ENCODE data around the gene CLRN3.
A peak's percentile ranks its signal among the peaks of the same experiment; 100 is the strongest.

CLRN3 gene

GRCh38 chr10:127919418-127920271, 26.9 kb upstream of the CLRN3 start:
- DNase-seq (ENCODE audit: low spot score), result no peak

GRCh38 chr10:127918572-127918971, 25.8 kb upstream of the CLRN3 start:
- DNase-seq (ENCODE audit: low spot score), result no peak

- no peak for DNase-seq (ENCODE audit: low spot score)
These were observed 24.1 kb upstream of the CLRN3 start for GRCh38 chr10:127916826-127917225.

DNA sequence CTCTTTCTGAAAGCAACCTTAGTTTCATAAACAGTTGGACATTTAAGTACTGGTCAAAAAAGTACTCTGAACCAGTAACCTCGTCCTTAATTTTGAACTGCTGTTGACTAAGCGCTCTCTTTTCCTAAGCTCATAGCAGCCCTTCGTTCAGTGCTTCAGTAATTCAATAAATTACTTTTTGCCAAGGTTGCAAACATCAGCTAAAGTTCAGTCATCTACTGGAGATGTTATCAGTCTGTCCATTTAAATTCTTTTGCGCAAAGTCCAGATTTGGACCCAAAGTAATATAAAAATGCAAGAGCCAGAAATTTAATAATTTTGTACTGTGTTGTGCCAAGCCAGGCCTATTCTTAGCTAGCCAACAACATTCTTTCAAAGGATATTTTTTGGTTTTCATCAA, 22.6 kb upstream of the CLRN3 start:
- DNase-seq (ENCODE audit: low spot score), result no peak

- no peak for DNase-seq (ENCODE audit: low spot score)
These were observed 20.6 kb upstream of the CLRN3 start for GRCh38 chr10:127913368-127913759.

DNA sequence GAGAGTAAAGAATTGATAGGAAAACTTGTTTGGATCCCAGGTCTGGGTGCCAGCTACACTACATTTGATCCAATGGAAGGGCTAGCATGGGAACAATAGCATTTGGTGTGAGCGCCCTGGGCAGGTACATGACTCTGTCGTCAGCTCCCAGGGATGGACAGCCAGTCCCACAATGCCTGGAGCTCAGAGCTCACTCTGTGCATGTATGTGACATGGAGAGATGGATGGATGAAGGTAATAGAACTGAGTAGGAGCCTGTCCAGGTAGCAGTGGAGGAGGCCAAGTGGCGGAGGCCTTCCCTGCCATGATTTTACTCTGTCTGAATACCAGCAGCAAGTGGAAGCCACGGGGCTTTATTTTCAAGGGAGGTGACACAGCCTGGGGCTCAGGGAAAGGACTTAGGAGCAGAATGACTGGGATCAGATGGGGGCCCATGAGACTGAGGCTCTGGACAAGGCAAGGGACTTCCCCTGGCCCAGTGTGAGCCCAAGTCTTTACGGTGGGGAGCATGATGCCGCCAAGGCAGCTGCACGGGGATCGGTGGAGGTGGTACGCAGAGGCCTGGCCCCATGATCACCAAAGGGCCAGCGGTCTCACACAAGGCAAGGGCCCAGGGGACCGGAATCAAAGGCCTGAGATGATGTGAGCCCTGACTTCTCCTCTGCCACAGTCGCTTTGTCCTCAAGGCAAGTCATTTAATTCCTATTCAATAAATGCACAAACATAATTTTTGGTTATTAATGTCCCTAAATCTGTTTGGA, 20.0 kb upstream of the CLRN3 start:
- no peak for DNase-seq (ENCODE audit: low spot score)

DNA sequence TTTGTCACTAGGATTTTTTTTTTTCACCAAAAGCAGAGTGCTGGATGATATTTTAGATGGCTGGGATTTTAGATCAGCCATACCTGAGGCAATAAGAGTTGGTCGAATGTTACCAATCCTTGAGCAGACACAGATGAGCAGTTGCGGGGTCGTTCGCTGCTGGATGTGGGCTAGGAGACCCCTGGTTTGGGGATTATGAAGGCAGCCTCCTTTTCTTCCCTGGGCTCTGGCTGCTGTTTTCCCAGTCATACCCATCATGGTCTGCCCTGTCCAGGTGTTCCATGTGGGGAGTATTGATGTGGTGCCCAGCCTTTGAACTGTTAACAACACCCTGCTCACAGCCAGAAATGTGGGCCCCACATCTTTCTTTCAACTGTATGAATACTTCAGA, 19.1 kb upstream of the CLRN3 start:
- DNase-seq (ENCODE audit: low spot score), result no peak

- no peak for DNase-seq (ENCODE audit: low spot score)
These were observed 18.6 kb upstream of the CLRN3 start for GRCh38 chr10:127911218-127911866.

DNA sequence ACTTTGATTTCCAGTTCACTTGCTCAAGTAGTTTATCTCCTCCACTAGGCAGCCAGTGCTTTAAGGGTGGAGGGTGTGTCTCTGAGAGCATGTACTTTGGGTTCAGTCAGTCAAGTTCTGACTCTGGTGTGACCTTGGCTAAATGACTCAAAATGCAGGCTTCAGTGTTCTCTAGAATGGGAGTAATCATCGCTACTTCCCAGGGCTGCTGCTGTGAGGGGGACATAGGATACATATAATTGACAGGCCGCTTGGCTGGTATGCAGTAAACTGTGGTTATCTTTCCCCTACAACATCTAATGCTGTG, 17.7 kb upstream of the CLRN3 start:
- DNase-seq (ENCODE audit: low spot score), result no peak

- no peak for DNase-seq (ENCODE audit: low spot score)
These were observed 17.1 kb upstream of the CLRN3 start for GRCh38 chr10:127909716-127910463.

DNA sequence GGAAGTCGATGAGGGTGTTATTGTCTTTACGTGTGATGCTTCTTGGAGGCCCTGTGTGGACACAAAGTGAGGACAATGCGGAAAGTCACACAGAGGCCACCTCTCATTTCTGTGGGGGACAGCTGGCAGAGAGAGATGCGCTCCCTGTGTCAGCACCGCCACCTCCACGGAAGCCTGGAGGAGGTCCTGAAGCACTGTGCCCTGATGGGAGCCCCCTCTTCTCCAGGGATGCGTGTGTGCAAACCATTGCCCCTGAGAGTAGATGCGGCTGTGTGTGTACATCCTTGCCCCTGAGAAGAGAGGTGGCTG, 16.2 kb upstream of the CLRN3 start:
- no peak for DNase-seq (ENCODE audit: low spot score)

- no peak for DNase-seq (ENCODE audit: low spot score)
These were observed 15.6 kb upstream of the CLRN3 start for GRCh38 chr10:127908106-127908958.

- no peak for DNase-seq (ENCODE audit: low spot score)
These were observed 14.8 kb upstream of the CLRN3 start for GRCh38 chr10:127907411-127908105.

DNA sequence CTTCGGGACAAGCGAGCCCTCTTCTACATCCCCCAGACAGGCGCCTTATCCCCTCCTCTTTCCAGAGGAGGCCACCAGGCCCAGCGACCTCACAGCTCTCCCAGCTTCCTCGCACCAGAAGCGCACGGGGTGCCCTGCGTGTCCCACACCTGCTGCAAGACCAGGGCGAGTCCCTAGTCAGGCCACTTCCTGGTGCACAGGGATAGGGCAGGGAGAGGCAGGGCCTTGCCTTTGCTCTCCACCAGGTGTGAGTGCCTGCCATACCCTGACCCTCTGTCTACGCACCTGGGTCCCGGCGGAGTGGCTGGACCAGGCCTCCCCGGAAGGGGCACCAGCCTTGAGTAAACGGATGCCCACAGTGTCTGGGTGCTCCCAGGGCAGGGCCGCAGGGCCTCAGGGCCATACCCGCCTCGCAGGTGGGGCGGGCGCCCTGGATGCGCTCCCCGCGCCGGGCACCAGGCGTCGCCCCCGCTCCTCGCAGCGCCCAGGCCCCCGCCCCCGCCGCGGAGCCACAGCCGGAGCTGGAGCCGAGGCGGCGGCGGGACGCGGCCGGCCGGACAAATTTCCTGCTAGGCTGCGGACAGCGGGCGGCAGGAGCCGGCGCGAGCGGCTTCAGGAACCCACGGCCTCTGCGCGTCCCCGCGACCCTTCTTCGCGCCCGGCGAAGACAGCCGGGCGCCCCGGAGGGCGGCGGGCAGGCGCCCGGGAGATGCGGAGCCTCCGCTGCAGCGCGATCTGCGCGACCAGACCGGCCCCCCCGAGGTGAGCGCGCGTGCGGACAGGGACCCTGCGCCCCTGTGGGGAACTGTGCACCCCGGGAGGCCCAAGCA, 14.0 kb upstream of the CLRN3 start, which contains the start of gene PTPRE:
Gene PTPRE, plus strand, starts transcription at position 556 of the 830 bp plus-strand sequence. CDS start 133,779 bp downstream, outside the sequence.
- DNase-seq (ENCODE audit: low spot score), result peak; percentile 55

- no peak for DNase-seq (ENCODE audit: low spot score)
These were observed 13.1 kb upstream of the CLRN3 start for GRCh38 chr10:127905848-127906261.

DNA sequence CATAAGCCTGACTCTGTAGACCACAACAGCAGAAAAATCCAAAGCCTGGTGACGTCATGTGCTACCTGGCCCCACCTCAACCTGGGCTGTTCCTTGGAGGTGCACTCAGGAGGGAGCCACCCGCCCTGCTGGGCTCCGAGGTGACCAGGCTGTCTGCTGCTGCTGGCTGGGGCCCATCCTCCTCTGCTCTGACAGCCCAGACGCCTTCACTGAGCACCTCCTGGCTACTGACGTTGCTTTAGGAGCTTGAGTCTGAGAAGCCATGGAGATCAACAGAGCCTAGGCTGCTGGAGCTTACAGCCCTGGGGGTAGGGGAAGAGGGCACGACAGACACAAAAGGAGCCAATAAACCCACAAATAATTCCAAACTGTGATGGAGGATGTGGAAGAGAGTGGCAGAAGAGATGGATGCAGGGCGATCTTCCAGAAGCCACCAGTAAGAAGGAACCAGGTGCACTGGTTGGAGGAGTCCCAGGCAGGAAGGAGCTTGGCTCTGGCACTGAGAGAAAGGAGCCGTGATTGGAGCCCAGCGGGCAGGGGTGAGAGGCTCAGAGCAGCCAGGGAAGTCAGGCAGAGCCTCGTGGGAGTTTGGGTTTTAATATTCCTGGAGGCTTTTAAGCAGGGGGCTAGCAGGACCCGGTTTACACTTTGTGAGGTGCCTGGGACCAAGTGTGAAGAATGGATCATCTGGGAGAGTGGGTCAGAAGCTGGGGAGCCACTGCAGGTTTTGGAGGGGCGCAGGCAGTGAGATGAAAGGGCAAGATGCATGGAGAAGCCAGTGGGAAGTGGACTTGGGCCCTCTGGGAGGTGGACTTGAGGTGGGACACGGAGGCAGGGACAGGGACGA, 12.5 kb upstream of the CLRN3 start:
- DNase-seq (ENCODE audit: low spot score), result no peak

- no peak for DNase-seq (ENCODE audit: low spot score)
These were observed 11.7 kb upstream of the CLRN3 start for GRCh38 chr10:127904311-127905000.

DNA sequence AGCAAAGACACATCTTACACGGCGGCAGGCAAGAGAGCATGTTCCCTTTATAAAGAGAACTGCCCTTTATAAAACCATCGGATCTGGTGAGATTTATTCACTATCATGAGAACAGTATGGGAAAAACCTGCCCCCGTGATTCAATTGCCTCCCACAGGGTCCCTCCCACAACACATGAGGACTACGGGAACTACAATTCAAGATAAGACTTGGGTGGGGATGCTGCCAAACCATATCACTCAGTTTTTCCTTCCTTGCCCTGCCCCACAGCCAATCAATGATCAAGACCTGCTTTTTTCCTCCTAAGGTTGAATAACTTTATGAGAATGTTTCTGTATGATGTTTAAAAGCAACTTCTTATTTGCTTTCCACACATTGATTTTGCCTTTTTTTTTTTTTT, 11.0 kb upstream of the CLRN3 start:
- DNase-seq (ENCODE audit: low spot score), result no peak
